CD4-positive, alpha-beta T cell treated with Interleukin-4 for 4 hours (primary cell): ENCODE data around the gene OPCML.

Experiments
- DNase-seq: peaks from one replicate; pipeline ENCODE4 v3.0.0-alpha.2; 2020

Gene OPCML

GRCh38 chr11:133347988-133348387 is 184.3 kb downstream of the OPCML start:
- DNase-seq, result no peak

- DNase-seq, result no peak
These were observed 186.2 kb downstream of the OPCML start for GRCh38 chr11:133346137-133346536.

GRCh38 chr11:133343951-133344350 is 188.3 kb downstream of the OPCML start:
- DNase-seq, result no peak

GRCh38 chr11:133339495-133340140 is 192.7 kb downstream of the OPCML start:
- no peak for DNase-seq

- no peak for DNase-seq
These were observed 193.7 kb downstream of the OPCML start for GRCh38 chr11:133338588-133338987.

GRCh38 chr11:133337951-133338418 is 194.3 kb downstream of the OPCML start:
- DNase-seq, result no peak

- no peak for DNase-seq
These were observed 195.1 kb downstream of the OPCML start for GRCh38 chr11:133337193-133337592.

GRCh38 chr11:133331031-133331430 is 201.3 kb downstream of the OPCML start:
- no peak for DNase-seq

- no peak for DNase-seq
These were observed 205.5 kb downstream of the OPCML start for GRCh38 chr11:133326849-133327248.

- DNase-seq, result no peak
These were observed 206.0 kb downstream of the OPCML start for GRCh38 chr11:133326332-133326731.

- DNase-seq, result no peak
These were observed 206.6 kb downstream of the OPCML start for GRCh38 chr11:133325711-133326110.

- DNase-seq, result no peak
These were observed 208.9 kb downstream of the OPCML start for GRCh38 chr11:133323354-133323753.

- DNase-seq, result no peak
These were observed 214.1 kb downstream of the OPCML start for GRCh38 chr11:133318221-133318620.

GRCh38 chr11:133311230-133311629 is 221.1 kb downstream of the OPCML start:
- DNase-seq, result no peak

GRCh38 chr11:133306019-133306418 is 226.3 kb downstream of the OPCML start:
- no peak for DNase-seq

GRCh38 chr11:133305208-133305956 is 226.9 kb downstream of the OPCML start:
- no peak for DNase-seq

- DNase-seq, result no peak
These were observed 229.0 kb downstream of the OPCML start for GRCh38 chr11:133303262-133303661.

- no peak for DNase-seq
These were observed 230.2 kb downstream of the OPCML start for GRCh38 chr11:133302056-133302455.

GRCh38 chr11:133300666-133301065 is 231.6 kb downstream of the OPCML start:
- no peak for DNase-seq

GRCh38 chr11:133291780-133292179 is 240.5 kb downstream of the OPCML start:
- no peak for DNase-seq

- no peak for DNase-seq
These were observed 246.9 kb downstream of the OPCML start for GRCh38 chr11:133285359-133285758.

- no peak for DNase-seq
These were observed 248.1 kb downstream of the OPCML start for GRCh38 chr11:133284156-133284555.

GRCh38 chr11:133277886-133278285 is 254.4 kb downstream of the OPCML start:
- DNase-seq, result no peak
